ENCODE measurements around the gene KRTAP10-12.

DNA sequence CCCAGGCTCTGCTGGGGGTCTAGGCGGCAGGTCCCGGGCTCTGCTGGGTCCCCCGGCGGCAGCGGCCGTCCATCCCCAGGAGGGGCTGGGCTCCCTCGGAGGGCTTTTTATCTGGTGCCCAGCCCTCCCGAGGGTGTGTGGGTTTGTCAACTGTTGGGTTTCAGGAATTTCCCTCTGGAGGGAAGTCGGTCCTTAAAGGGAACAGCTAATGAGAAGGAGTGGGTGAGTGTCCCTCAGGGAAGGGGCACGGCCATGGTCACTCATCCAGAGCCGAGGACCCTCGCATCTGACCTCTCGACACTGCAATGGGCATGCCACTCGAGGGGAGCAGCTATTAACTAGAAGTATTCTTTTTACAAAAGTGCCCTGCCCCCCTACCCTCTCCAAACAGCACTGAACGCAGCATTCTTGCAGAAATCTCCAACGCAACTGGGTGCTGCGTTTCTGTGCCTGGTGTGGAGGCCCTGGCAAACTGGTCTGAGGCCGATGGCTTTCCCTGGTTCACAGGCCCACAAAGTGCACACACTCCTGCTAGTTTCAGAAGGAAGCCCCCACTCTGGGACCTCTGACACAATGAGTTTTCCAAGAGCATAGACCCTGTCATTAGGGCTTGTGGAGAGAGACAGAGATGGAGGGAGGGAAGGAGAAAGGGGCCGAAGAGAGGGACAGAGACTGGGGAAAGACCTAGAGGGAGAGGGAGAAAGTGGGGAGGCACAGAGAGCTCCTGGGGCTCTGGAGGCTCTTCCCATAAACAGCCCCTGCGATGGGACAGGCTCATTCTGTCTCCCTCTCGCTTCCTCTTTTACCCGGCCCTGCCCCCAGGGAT lies 15.4 kb downstream of the KRTAP10-12 start:
- TF ChIP-seq POLR2A (IDR thresholded peaks at IDR 0.05): no peak
- TF ChIP-seq, protein P1, sequence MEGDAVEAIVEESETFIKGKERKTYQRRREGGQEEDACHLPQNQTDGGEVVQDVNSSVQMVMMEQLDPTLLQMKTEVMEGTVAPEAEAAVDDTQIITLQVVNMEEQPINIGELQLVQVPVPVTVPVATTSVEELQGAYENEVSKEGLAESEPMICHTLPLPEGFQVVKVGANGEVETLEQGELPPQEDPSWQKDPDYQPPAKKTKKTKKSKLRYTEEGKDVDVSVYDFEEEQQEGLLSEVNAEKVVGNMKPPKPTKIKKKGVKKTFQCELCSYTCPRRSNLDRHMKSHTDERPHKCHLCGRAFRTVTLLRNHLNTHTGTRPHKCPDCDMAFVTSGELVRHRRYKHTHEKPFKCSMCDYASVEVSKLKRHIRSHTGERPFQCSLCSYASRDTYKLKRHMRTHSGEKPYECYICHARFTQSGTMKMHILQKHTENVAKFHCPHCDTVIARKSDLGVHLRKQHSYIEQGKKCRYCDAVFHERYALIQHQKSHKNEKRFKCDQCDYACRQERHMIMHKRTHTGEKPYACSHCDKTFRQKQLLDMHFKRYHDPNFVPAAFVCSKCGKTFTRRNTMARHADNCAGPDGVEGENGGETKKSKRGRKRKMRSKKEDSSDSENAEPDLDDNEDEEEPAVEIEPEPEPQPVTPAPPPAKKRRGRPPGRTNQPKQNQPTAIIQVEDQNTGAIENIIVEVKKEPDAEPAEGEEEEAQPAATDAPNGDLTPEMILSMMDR (IDR thresholded peaks at IDR 0.05): no peak

Data from esophagus squamous epithelium (tissue), 4 donors.